Omental fat pad (tissue), 4 donors: ENCODE measurements around the gene RGS10. TPM values are rescaled to one million over a fixed set of nuclear protein-coding genes. Genes with fewer than 3 reads are reported as not detected.

Experiments used
- ATAC-seq: fragments of 150-250 bp; one replicate; pipeline ENCODE4 v1.9.1; 2016; ENCODE audit warnings: mild to moderate bottlenecking, moderate library complexity; ENCODE audit not compliant: low FRiP score
- DNase-seq: peaks from one replicate; pipeline ENCODE4 v3.0.0-alpha.2; 2019; ENCODE audit warnings: low spot score
- CTCF ChIP-seq, 3 donors: fragments of 450-650 bp; IDR thresholded peaks; one replicate each; pipeline ENCODE4 v1.5.1; 2016 to 2017; ENCODE audit warnings: antibody characterized with exemption in 3 of 3, mild to moderate bottlenecking in 3 of 3, moderate library complexity in 2 of 3
- total RNA-seq, 4 donors: library from RNA; depleted of rRNA; stranded (reverse); fragments of >200 nt; gene quantifications; one replicate each; pipeline ENCODE4 v1.1.0, GENCODE V29; 2016

The RGS10 gene
- total RNA-seq, 4 donors from 2014 or later: 12.3 to 40.2 (median 18.7) TPM

DNA sequence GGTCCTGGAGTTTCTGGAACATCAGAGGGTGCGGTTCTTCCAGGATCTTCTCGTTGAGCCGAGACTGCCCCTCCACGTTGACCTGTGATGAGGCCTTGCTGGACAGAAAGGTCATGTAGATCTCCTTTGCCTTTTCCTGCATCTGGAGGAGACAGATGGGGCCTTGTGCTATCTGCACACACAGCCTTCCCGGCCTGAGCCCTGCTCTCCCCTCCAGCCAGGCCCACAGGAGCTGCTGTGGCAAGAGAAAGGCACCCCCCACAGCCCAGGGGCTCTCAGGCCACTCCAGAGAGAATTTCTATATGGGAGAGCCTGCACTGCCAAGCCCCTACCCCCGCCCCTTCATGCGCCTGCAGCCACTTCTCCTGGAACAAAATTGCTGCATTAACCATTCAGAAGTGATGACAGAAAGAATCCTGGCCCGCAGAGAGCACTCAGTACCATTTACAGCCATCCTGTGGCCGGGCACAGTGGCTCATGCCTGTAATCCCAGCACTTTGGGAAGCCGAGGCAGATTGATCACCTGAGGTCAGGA, 26.9 kb downstream of the RGS10 start:
- DNase-seq: no peak
- TF ChIP-seq CTCF (IDR thresholded peaks at IDR 0.05): no peak
- no peak for ATAC-seq

DNA sequence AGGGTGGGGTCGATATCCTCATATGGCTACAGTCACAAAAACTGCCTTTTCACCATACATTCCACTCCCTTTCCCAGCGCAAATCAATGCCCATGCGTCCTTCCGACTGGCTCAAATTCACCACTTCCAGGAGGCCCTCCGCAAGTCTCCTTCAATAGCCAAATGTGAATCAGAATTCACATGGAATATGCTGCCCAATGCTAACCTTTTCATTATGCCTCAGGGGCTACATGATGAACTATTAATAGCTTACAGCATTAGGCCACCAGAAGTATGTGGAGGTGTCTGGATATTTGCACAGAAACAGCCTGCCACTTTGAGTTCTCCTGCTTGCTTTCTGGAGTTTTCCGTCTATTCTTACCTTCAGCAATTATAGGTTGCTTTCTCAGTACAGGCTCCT, 27.7 kb downstream of the RGS10 start:
- no peak for DNase-seq
- no peak for ATAC-seq
- no peak for TF ChIP-seq CTCF (IDR thresholded peaks at IDR 0.05)

- DNase-seq: no peak
- no peak for TF ChIP-seq CTCF (IDR thresholded peaks at IDR 0.05)
- ATAC-seq: no peak
Observed at GRCh38 chr10:119511828-119512515, 30.5 kb downstream of the RGS10 start.

DNA sequence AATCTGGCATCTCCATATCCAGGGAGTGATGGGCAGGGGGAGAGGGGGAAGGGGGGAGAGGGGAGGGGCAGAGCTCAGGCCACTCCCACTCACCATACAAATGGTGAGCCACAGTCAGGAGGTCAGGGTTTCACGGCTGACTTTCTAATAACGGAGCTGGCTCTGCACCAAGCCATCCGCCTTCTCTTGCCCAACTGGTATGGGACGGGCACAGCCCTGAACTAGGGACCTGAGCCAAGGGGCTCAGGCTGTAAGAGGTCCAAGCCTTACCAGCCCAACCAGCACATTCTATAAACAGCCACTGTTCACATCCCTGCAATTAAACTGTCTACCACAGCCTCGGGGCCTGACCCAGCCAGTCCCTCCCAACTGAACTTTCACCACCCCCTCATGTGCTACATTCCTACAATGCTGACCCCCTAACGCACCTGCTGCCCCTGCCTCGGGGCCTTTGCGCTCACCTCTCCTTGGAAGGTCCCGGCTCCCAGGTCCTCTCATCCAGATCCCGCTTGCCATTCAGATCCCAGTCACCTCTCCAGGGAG, 32.5 kb downstream of the RGS10 start:
- no peak for DNase-seq
- no peak for TF ChIP-seq CTCF (IDR thresholded peaks at IDR 0.05)
- ATAC-seq: peak; percentile 62

- no peak for ATAC-seq
- no peak for DNase-seq
- no peak for TF ChIP-seq CTCF (IDR thresholded peaks at IDR 0.05)
Observed at GRCh38 chr10:119507115-119507514, 35.4 kb downstream of the RGS10 start.

- ATAC-seq: no peak
- TF ChIP-seq CTCF (IDR thresholded peaks at IDR 0.05): no peak
- no peak for DNase-seq
Observed at GRCh38 chr10:119505588-119506315, 36.8 kb downstream of the RGS10 start.
